ENCODE results near the gene C1orf174.

DNA sequence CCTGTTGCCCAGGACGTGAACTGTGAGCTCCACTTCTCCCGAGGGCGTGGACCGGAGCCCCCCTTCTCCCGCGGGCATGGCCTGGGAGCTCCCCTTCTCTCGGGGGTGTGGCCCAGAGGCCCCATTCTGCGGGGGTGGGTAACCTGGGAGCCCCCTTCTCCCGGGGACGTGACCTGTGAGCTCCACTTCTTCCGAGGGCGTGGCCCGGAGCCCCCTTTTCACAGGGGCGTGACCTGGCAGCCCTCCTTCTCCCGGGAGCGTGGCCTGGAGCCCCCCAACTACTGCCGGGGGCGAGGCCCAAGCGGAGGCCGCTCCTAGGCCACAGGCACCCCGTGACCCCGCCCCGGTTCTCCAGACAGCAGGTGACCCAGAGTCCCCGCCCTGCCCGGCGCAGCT is 320 bp downstream of the C1orf174 start:
- no peak for TF ChIP-seq POLR2A (IDR thresholded peaks at IDR 0.05; ENCODE audit: low read depth, low read length)
- TF ChIP-seq POLR2AphosphoS5 (IDR thresholded peaks at IDR 0.05; ENCODE audit: low read depth, low read length), result no peak
